ENCODE measurements around the gene CYP2D6.

GRCh38 chr22:42169055-42169469, 38.5 kb upstream of the CYP2D6 start:
- TF ChIP-seq ZFP3 (CRISPR knock-in tag; IDR thresholded peaks at IDR 0.05): no peak
- no peak for TF ChIP-seq OSR1 (CRISPR knock-in tag; IDR thresholded peaks at IDR 0.05)
- no peak for TF ChIP-seq PPARA (CRISPR knock-in tag; IDR thresholded peaks at IDR 0.05; ENCODE audit: borderline replicate concordance)
- TF ChIP-seq PATZ1 (CRISPR knock-in tag; IDR thresholded peaks at IDR 0.05; ENCODE audit: borderline replicate concordance): no peak
- TF ChIP-seq ESRRG (CRISPR knock-in tag; IDR thresholded peaks at IDR 0.05): no peak
- no peak for TF ChIP-seq CREB5 (CRISPR knock-in tag; IDR thresholded peaks at IDR 0.05; ENCODE audit: low read depth)
- TF ChIP-seq ZNF70 (CRISPR knock-in tag; IDR thresholded peaks at IDR 0.05): no peak
- no peak for TF ChIP-seq ISL1 (CRISPR knock-in tag; IDR thresholded peaks at IDR 0.05)
- no peak for TF ChIP-seq CSRNP3 (CRISPR knock-in tag; IDR thresholded peaks at IDR 0.05)
- no peak for TF ChIP-seq ARNTL (CRISPR knock-in tag; IDR thresholded peaks at IDR 0.05; ENCODE audit: borderline replicate concordance, low read depth)
- no peak for TF ChIP-seq ZFP30 (CRISPR knock-in tag; IDR thresholded peaks at IDR 0.05)
- no peak for TF ChIP-seq RARB (CRISPR knock-in tag; IDR thresholded peaks at IDR 0.05)

Measured in SK-N-SH treated with all-trans-retinoic acid at 6 μM for 48 hours (cell line).